IPS DF 6.9 (cell line): ENCODE measurements around the gene HOXC5.
"Not testable (repeated sequence)": the region's sequence is repeated elsewhere in the genome, so short reads cannot be mapped to it uniquely, and the experiment has no call there.

Experiments
- DNase-seq: peaks from one replicate; pipeline ENCODE4 v3.0.0-alpha.2; 2013; ENCODE audit warnings: low read depth, low spot score
- H3K27ac ChIP-seq: one replicate; pipeline ENCODE4 v1.5.1; 2013; ENCODE audit warnings: low read length, control low read depth
- H3K27me3 ChIP-seq: 2 replicates; pipeline ENCODE4 v1.6.1; 2013; ENCODE audit warnings: mild to moderate bottlenecking, low read length; ENCODE audit not compliant: control insufficient read depth, insufficient read depth
- H3K36me3 ChIP-seq: 2 replicates; pipeline ENCODE4 v1.6.1; 2013; ENCODE audit warnings: low read length; ENCODE audit not compliant: control insufficient read depth, insufficient read depth
- H3K4me1 ChIP-seq: 2 replicates; pipeline ENCODE4 v1.6.1; 2013; ENCODE audit warnings: low read length; ENCODE audit not compliant: control insufficient read depth, insufficient read depth
- H3K4me3 ChIP-seq: 2 replicates; pipeline ENCODE4 v1.5.1; 2013; ENCODE audit warnings: mild to moderate bottlenecking, low read length
- H3K9me3 ChIP-seq: 2 replicates; pipeline ENCODE4 v1.6.1; 2013; ENCODE audit warnings: low read length, inconsistent platforms; ENCODE audit not compliant: control insufficient read depth, insufficient read depth
- WGBS: extraction: QIAGEN DNeasy Blood & Tissue Kit; methylation state at CpG from one replicate; pipeline ENCODE4 v1.1.7; 2013; ENCODE audit warnings: mixed read lengths, missing lambda C conversion rate; ENCODE audit not compliant: insufficient read length, insufficient coverage; 5-methylcytosine and 5-hydroxymethylcytosine counted together

Gene HOXC5

GRCh38 chr12:54060174-54060974 lies 27.5 kb downstream of the HOXC5 start:
- WGBS = no CpG with 5 or more reads among the region's 38 CpGs
- peaks cover 1% of the 10 kb centered on the region; the same call in 1 of the 2 replicates for H3K4me1 ChIP-seq
- H3K9me3 ChIP-seq = no peaks in the 10 kb centered on the region; the same call in 1 of the 2 replicates
- no peak for DNase-seq
- H3K36me3 ChIP-seq = no peaks in the 10 kb centered on the region
- peaks cover 85% of the 10 kb centered on the region for H3K27me3 ChIP-seq
- H3K27ac ChIP-seq = no peak overlapping the region
- H3K4me3 ChIP-seq = no peak overlapping the region

DNA sequence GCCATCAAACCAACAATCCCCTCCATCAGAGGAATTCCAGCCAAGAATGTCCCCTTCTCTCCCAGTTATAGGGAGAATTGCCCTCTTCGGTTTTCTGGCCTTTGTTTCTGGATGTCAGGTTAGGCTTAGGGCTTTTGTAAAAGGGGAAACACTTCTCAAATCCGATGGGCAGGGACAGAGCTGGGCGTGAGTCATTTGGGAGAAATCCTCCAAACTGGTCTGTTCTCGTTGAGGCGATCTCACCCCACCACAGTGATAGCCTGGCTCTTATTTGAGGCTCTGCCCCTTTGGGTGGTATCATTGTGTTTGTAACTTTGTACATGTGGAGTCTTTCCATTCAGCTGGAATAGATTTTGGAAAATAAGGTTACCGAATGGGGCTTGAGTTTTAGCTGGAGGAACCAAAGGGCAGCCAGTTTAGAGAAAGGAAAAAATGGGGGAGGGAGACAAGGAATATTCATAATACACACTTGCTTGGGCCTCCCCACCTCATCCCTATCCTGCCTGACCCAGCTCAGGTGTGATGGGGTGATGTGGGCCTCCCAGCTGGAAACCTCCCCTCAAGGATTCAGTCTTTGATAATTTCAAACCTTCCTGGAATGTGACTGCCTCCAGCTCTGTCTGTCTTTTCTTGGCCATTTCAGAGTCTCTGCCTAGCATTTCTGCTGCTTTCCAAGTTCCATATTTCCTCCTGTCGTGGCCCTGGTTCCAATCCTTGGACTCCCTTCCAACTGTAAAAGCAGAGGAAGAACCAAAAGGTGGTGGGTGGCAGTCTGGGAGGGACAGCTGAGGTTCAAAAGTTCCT lies 28.3 kb downstream of the HOXC5 start:
- DNase-seq = no peak
- WGBS = no CpG with 5 or more reads among the region's 7 CpGs

DNA sequence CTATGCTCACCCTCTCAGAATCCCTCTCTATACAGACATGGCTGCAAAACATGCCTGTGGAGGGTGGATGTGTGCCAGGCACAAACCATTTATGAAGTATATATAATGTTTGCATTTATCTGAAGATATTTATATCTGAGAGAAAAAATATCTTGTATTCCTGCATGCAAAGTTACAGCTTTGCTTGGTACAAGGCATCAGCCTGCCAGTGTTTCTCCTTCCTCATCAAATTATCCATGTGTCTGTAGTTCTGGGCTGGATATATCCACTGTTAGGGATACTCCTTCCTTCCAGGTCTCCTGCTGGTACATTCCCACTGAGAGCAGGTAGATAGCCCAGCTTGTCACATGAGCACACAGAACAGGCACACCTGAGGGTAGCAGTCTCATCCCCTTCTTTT lies 32.8 kb downstream of the HOXC5 start:
- no peak for DNase-seq
- no peaks in the 10 kb centered on the region for H3K36me3 ChIP-seq
- peaks cover 38% of the 10 kb centered on the region for H3K27me3 ChIP-seq
- H3K4me1 ChIP-seq = peaks cover 1% of the 10 kb centered on the region; the same call in 1 of the 2 replicates
- H3K9me3 ChIP-seq = no peaks in the 10 kb centered on the region
- no peak overlapping the region for H3K27ac ChIP-seq
- H3K4me3 ChIP-seq = no peak overlapping the region

More for the DNA sequence above, 28.3 kb downstream of the HOXC5 start:
- Histone ChIP-seq H3K27ac (no peak overlapping the region), H3K27me3 (peaks cover 83% of the 10 kb centered on the region), H3K36me3 (no peaks in the 10 kb centered on the region), H3K9me3 (no peaks in the 10 kb centered on the region; the same call in 1 of the 2 replicates), H3K4me3 (no peak overlapping the region), H3K4me1 (peaks cover 1% of the 10 kb centered on the region; the same call in 1 of the 2 replicates)

- no peaks in the 10 kb centered on the region for H3K36me3 ChIP-seq
- H3K9me3 ChIP-seq = no peaks in the 10 kb centered on the region
- peaks cover 31% of the 10 kb centered on the region for H3K27me3 ChIP-seq
- no CpG with 5 or more reads among the region's 1 CpG for WGBS
- no peak for DNase-seq
- peaks cover 1% of the 10 kb centered on the region; the same call in 1 of the 2 replicates for H3K4me1 ChIP-seq
- H3K4me3 ChIP-seq = no peak overlapping the region
- no peak overlapping the region for H3K27ac ChIP-seq
Observed at GRCh38 chr12:54066408-54066807, 33.6 kb downstream of the HOXC5 start.

- Histone ChIP-seq H3K27ac (no peak overlapping the region), H3K36me3 (no peaks in the 10 kb centered on the region), H3K9me3 (no peaks in the 10 kb centered on the region), H3K4me3 (no peak overlapping the region), H3K4me1 (no peaks in the 10 kb centered on the region), H3K27me3 (peaks cover 13% of the 10 kb centered on the region; the same call in 1 of the 2 replicates)
- no CpG with 5 or more reads among the region's 4 CpGs for WGBS
- no peak for DNase-seq
Observed at GRCh38 chr12:54068418-54069070, 35.7 kb downstream of the HOXC5 start.

GRCh38 chr12:54071942-54072341 lies 39.1 kb downstream of the HOXC5 start:
- Histone ChIP-seq H3K36me3 (no peaks in the 10 kb centered on the region), H3K4me3 (no peak overlapping the region), H3K27me3 (peaks cover 4% of the 10 kb centered on the region; the same call in 1 of the 2 replicates), H3K4me1 (peaks cover 2% of the 10 kb centered on the region; the same call in 1 of the 2 replicates), H3K9me3 (no peaks in the 10 kb centered on the region), H3K27ac (no peak overlapping the region)
- no peak for DNase-seq
- WGBS = no CpG with 5 or more reads among the region's 1 CpG

GRCh38 chr12:54074308-54074707 lies 41.5 kb downstream of the HOXC5 start:
- WGBS = no CpG with 5 or more reads among the region's 6 CpGs
- no peak overlapping the region for H3K4me3 ChIP-seq
- no peak for DNase-seq
- H3K27ac ChIP-seq = no peak overlapping the region
- peaks cover 2% of the 10 kb centered on the region; the same call in 1 of the 2 replicates for H3K4me1 ChIP-seq
- H3K36me3 ChIP-seq = no peaks in the 10 kb centered on the region
- H3K27me3 ChIP-seq = peaks cover 22% of the 10 kb centered on the region
- H3K9me3 ChIP-seq = no peaks in the 10 kb centered on the region

DNA sequence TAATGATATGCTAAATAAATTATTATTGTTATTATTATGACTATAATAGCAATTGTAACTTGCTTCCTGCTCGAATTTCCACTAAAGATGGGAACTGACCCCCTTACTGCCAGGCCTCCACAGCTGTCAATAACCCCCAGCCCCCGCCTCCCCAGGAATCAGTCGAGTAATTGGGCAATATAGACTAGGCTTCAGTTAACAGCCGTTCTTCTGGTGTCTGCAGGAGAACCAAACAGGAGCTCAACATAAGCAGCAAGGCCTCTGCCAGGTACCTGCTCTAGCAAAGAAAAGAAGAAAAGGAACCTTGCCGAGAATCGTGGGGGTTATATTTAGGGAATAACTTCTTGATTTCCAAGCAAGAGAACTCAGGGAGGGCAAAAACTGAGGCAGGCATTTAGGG lies 42.6 kb downstream of the HOXC5 start:
- H3K4me1 ChIP-seq = peaks cover 2% of the 10 kb centered on the region; the same call in 1 of the 2 replicates
- H3K27me3 ChIP-seq = peaks cover 31% of the 10 kb centered on the region
- no CpG with 5 or more reads among the region's 6 CpGs for WGBS

DNA sequence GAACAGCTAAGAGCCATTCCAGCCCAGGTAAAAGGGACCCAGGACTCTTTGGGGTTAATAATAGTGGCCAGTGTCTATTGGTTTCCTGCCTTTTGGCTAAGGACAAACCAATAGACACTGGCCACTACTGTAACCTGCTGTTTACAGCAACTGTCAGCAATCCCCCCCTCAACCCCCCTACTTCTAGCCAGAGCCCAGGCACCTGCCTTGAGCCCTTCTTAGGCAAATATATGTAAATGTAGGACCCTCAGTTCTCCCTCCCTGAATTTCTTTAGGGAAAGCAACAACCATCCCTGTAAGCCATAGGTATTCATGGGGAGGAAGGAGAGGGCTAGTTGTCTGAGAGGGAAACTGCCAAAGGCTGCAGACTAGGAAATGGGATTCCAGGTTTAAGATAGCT lies 43.1 kb downstream of the HOXC5 start:
- Histone ChIP-seq H3K27me3 (peaks cover 36% of the 10 kb centered on the region), H3K27ac (no peak overlapping the region), H3K9me3 (no peaks in the 10 kb centered on the region), H3K4me1 (peaks cover 2% of the 10 kb centered on the region; the same call in 1 of the 2 replicates), H3K36me3 (no peaks in the 10 kb centered on the region), H3K4me3 (no peak overlapping the region)
- DNase-seq = peak; percentile 61

More for the DNA sequence above, 42.6 kb downstream of the HOXC5 start:
- no peaks in the 10 kb centered on the region for H3K9me3 ChIP-seq
- no peak overlapping the region for H3K27ac ChIP-seq
- H3K4me3 ChIP-seq = no peak overlapping the region
- no peaks in the 10 kb centered on the region for H3K36me3 ChIP-seq
- no peak for DNase-seq

DNA sequence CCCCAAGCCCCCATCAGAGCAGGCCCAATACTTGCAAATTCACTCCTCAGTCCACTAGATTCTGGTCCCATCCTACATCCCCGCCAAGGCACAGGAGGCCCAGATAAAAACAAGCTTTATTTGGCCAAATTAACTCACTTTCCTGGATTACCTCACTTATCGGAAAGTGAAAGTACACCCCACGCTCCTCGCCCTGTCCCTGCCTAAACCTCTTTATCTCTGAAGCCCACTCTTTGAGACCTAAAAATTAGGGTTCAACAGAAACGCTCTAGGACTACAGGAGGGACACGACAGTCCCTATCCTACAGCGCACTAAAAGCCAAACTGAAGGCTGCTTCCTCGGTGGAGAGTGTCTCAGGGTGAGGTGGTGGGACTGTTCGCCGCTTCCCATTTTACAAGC lies 45.0 kb downstream of the HOXC5 start:
- H3K36me3 ChIP-seq, H3K4me3 ChIP-seq, DNase-seq, H3K27ac ChIP-seq, H3K9me3 ChIP-seq, H3K4me1 ChIP-seq: not testable (repeated sequence)
- WGBS = no CpG with 5 or more reads among the region's 10 CpGs
- H3K27me3 ChIP-seq = peaks cover 43% of the 10 kb centered on the region
